Measurements from ENCODE around the gene ANKRD62.

DNA sequence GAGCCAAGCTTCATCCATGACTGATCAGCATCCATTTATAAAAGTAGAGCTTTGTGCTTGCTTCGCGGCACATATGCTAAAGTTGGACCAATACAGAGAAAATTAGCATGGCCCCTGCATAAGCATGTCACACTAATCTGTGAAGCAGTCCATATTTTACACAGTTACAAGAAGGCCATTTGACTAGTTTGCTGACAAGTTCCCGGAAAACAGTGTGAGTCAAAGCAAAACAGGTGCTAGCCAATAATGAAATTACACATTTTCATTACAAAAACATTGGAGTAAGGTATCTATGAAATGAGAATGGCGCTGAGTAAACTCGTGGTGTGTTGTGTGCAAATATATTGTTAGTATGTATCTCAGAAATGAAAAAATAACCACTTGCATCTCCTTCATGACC lies 4.7 kb downstream of the ANKRD62 start:
- TF ChIP-seq, protein P1, sequence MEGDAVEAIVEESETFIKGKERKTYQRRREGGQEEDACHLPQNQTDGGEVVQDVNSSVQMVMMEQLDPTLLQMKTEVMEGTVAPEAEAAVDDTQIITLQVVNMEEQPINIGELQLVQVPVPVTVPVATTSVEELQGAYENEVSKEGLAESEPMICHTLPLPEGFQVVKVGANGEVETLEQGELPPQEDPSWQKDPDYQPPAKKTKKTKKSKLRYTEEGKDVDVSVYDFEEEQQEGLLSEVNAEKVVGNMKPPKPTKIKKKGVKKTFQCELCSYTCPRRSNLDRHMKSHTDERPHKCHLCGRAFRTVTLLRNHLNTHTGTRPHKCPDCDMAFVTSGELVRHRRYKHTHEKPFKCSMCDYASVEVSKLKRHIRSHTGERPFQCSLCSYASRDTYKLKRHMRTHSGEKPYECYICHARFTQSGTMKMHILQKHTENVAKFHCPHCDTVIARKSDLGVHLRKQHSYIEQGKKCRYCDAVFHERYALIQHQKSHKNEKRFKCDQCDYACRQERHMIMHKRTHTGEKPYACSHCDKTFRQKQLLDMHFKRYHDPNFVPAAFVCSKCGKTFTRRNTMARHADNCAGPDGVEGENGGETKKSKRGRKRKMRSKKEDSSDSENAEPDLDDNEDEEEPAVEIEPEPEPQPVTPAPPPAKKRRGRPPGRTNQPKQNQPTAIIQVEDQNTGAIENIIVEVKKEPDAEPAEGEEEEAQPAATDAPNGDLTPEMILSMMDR (IDR thresholded peaks at IDR 0.05), result no peak
- no peak for TF ChIP-seq POLR2A (IDR thresholded peaks at IDR 0.05)

All from ovary (tissue), 3 donors.